Neural progenitor cell (in vitro differentiated cells): ENCODE measurements around the gene RPL10.

Experiments used
- EZH2 ChIP-seq: fragments of 200-600 bp; sonication (generic); IDR thresholded peaks from 2 replicates; pipeline ENCODE4 v1.6.1; 2017; ENCODE audit warnings: antibody characterized with exemption, mild to moderate bottlenecking, moderate library complexity
- EZH2phosphoT487 ChIP-seq: fragments of 200-600 bp; sonication (generic); IDR thresholded peaks from 2 replicates; pipeline ENCODE4 v1.6.1; 2017; ENCODE audit warnings: antibody characterized with exemption
- TF ChIP-seq, protein P1 (sequence below): fragments of 200-600 bp; sonication (generic); IDR thresholded peaks from 2 replicates; pipeline ENCODE4 v1.5.1; 2017; ENCODE audit warnings: antibody characterized with exemption, mild to moderate bottlenecking

DNA sequence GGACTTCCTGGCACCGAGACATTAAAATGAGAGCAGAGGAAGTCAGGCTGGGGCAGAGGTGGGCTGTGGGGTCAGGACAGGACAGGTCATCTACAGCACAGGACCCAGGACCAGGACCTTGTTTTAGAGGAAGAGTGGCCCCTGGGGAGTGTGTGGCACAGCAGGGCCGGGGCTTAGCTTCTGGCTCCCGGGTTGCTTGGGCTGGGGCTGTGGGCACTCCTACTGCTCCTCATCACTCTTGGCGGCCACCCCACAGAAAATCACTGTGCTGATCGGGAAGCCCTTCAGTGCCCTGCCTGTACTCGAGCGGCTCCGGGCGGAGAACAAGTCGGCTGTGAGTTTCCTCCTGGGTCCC, 22.2 kb downstream of the RPL10 start:
- TF ChIP-seq, protein P1, sequence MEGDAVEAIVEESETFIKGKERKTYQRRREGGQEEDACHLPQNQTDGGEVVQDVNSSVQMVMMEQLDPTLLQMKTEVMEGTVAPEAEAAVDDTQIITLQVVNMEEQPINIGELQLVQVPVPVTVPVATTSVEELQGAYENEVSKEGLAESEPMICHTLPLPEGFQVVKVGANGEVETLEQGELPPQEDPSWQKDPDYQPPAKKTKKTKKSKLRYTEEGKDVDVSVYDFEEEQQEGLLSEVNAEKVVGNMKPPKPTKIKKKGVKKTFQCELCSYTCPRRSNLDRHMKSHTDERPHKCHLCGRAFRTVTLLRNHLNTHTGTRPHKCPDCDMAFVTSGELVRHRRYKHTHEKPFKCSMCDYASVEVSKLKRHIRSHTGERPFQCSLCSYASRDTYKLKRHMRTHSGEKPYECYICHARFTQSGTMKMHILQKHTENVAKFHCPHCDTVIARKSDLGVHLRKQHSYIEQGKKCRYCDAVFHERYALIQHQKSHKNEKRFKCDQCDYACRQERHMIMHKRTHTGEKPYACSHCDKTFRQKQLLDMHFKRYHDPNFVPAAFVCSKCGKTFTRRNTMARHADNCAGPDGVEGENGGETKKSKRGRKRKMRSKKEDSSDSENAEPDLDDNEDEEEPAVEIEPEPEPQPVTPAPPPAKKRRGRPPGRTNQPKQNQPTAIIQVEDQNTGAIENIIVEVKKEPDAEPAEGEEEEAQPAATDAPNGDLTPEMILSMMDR: no peak
- no peak for TF ChIP-seq EZH2
- no peak for TF ChIP-seq EZH2phosphoT487
